ENCODE measurements around the gene RIPOR2. TPM values are rescaled to one million over a fixed set of nuclear protein-coding genes. Genes with fewer than 3 reads are reported as not detected.
"Not testable (repeated sequence)": the region's sequence is repeated elsewhere in the genome, so short reads cannot be mapped to it uniquely, and the experiment has no call there.

The RIPOR2 gene
- total RNA-seq, 2 donors from 2014 or later, result 4.8 to 5.4 TPM

GRCh38 chr6:24761851-24762250 is 173.9 kb downstream of the RIPOR2 start:
- no peak for DNase-seq
- no peak for ATAC-seq
- intact Hi-C loops (cut with DNase I), result loop anchor here in 1 of 2 donors (10.0 kb wide), 1 partner anchor 177 kb away; no protein-coding TSS in a partner anchor

- intact Hi-C loops (cut with DNase I), result loop anchor here in 1 of 2 donors (10.0 kb wide), 1 partner anchor 177 kb away; no protein-coding TSS in a partner anchor
- DNase-seq, result no peak
- peak in 1 of 2 donors; percentile 38 for ATAC-seq
These were observed 174.4 kb downstream of the RIPOR2 start for GRCh38 chr6:24761193-24761835.

- intact Hi-C loops (cut with DNase I), result loop anchor here in 1 of 2 donors (10.0 kb wide), 1 partner anchor 175 kb away; no protein-coding TSS in a partner anchor
These were observed 175.6 kb downstream of the RIPOR2 start for GRCh38 chr6:24760210-24760609.

GRCh38 chr6:24759718-24760117 is 176.0 kb downstream of the RIPOR2 start:
- ATAC-seq (no peak), DNase-seq (no peak)
- intact Hi-C loops (cut with DNase I), result loop anchor here in 1 of 2 donors (10.0 kb wide), 1 partner anchor 175 kb away; no protein-coding TSS in a partner anchor

More at GRCh38 chr6:24760210-24760609, 175.6 kb downstream of the RIPOR2 start:
- ATAC-seq, result no peak
- DNase-seq, result no peak

GRCh38 chr6:24757611-24758010 is 178.1 kb downstream of the RIPOR2 start:
- ATAC-seq (no peak), DNase-seq (no peak)
- intact Hi-C loops (cut with DNase I), result no loop called here

GRCh38 chr6:24755279-24755678 is 180.5 kb downstream of the RIPOR2 start:
- ATAC-seq (no peak), DNase-seq (no peak)
- intact Hi-C loops (cut with DNase I), result no loop called here

GRCh38 chr6:24754378-24754777 is 181.4 kb downstream of the RIPOR2 start:
- intact Hi-C loops (cut with DNase I); ATAC-seq; DNase-seq: not testable (repeated sequence)

Other genes starting within 250 kb of the RIPOR2 start
- gene C6orf62, start 216.8 kb downstream of the RIPOR2 start, total RNA-seq, result 10 to 100 TPM; 58.1 to 67.0 TPM
- gene GMNN, start 161.0 kb downstream of the RIPOR2 start, total RNA-seq, result 10 to 100 TPM in 1 of 2 donors, 1 to 10 TPM in 1; 6.3 to 10.5 TPM
- gene ARMH2, start 137.0 kb downstream of the RIPOR2 start, total RNA-seq, result not detected

All from left cardiac atrium (tissue), 4 donors.